ENCODE results near the gene KCNG1. TPM values are rescaled to one million over a fixed set of nuclear protein-coding genes. Genes with fewer than 3 reads are reported as not detected.
A peak's percentile ranks its signal among the peaks of the same experiment; 100 is the strongest.

KCNG1 gene
- total and polyA plus RNA-seq, 2 donors from 2014 or later = 0.35 to 0.58 TPM

GRCh38 chr20:50991076-50991475 lies 31.8 kb downstream of the KCNG1 start:
- FAIRE-seq (no peak), DNase-seq (no peak)
- no peaks in the 10 kb centered on the region for H3K4me1 ChIP-seq (ENCODE audit: control insufficient read depth in 2 of 3, insufficient read depth in 2 of 3, low read depth in 1 of 3, low read length in 3 of 3)
- intact Hi-C loops (cut with DNase I) = no loop called here
- H3K4me3 ChIP-seq (ENCODE audit: low read length in 3 of 3) = no peak overlapping the region
- H3K36me3 ChIP-seq (ENCODE audit: control insufficient read depth in 2 of 3, insufficient read depth in 3 of 3, low read length in 3 of 3) = no peaks in the 10 kb centered on the region
- H3K9ac ChIP-seq (ENCODE audit: low read length in 3 of 3) = no peak overlapping the region
- no peak for TF ChIP-seq CTCF (IDR thresholded peaks at IDR 0.05; ENCODE audit: borderline replicate concordance, extremely low read depth, insufficient read depth)
- no peaks in the 10 kb centered on the region for H3K27me3 ChIP-seq (ENCODE audit: control insufficient read depth, insufficient read depth, low read length)
- no peak overlapping the region for H3K27ac ChIP-seq (ENCODE audit: low read depth in 2 of 2, low read length in 2 of 2)
- H3K9me3 ChIP-seq (ENCODE audit: control insufficient read depth in 2 of 3, insufficient read depth in 1 of 3, low read length in 3 of 3) = no peaks in the 10 kb centered on the region

- H3K36me3 ChIP-seq (ENCODE audit: control insufficient read depth in 2 of 3, insufficient read depth in 3 of 3, low read length in 3 of 3) = no peaks in the 10 kb centered on the region
- no peak overlapping the region for H3K27ac ChIP-seq (ENCODE audit: low read depth in 2 of 2, low read length in 2 of 2)
- H3K9ac ChIP-seq (ENCODE audit: low read length in 3 of 3) = no peak overlapping the region
- peak; percentile 87 for TF ChIP-seq CTCF (IDR thresholded peaks at IDR 0.05; ENCODE audit: borderline replicate concordance, extremely low read depth, insufficient read depth)
- H3K27me3 ChIP-seq (ENCODE audit: control insufficient read depth, insufficient read depth, low read length) = no peaks in the 10 kb centered on the region
- no peaks in the 10 kb centered on the region for H3K4me1 ChIP-seq (ENCODE audit: control insufficient read depth in 2 of 3, insufficient read depth in 2 of 3, low read depth in 1 of 3, low read length in 3 of 3)
- intact Hi-C loops (cut with DNase I) = loop anchor here (5.0 kb wide), 1 partner anchor 320 kb away; no protein-coding TSS in a partner anchor
- DNase-seq = peak in 4 of 5 donors; percentile 84 to 95 (median 90)
- H3K4me3 ChIP-seq (ENCODE audit: low read length in 3 of 3) = no peak overlapping the region
- H3K9me3 ChIP-seq (ENCODE audit: control insufficient read depth in 2 of 3, insufficient read depth in 1 of 3, low read length in 3 of 3) = no peaks in the 10 kb centered on the region
- FAIRE-seq = no peak
These were observed 35.3 kb downstream of the KCNG1 start for GRCh38 chr20:50987493-50988210.

GRCh38 chr20:50983321-50983720 lies 39.6 kb downstream of the KCNG1 start:
- no peak for TF ChIP-seq CTCF (IDR thresholded peaks at IDR 0.05; ENCODE audit: borderline replicate concordance, extremely low read depth, insufficient read depth)
- FAIRE-seq (no peak), DNase-seq (no peak)
- Histone ChIP-seq H3K9me3 (ENCODE audit: control insufficient read depth in 2 of 3, insufficient read depth in 1 of 3, low read length in 3 of 3) (no peaks in the 10 kb centered on the region), H3K4me3 (ENCODE audit: low read length in 3 of 3) (no peak overlapping the region), H3K27me3 (ENCODE audit: control insufficient read depth, insufficient read depth, low read length) (no peaks in the 10 kb centered on the region), H3K27ac (ENCODE audit: low read depth in 2 of 2, low read length in 2 of 2) (no peak overlapping the region), H3K4me1 (ENCODE audit: control insufficient read depth in 2 of 3, insufficient read depth in 2 of 3, low read depth in 1 of 3, low read length in 3 of 3) (no peaks in the 10 kb centered on the region), H3K9ac (ENCODE audit: low read length in 3 of 3) (no peak overlapping the region), H3K36me3 (ENCODE audit: control insufficient read depth in 2 of 3, insufficient read depth in 3 of 3, low read length in 3 of 3) (no peaks in the 10 kb centered on the region)
- intact Hi-C loops (cut with DNase I) = no loop called here
